Pancreas (tissue), 10 donors: Measurements from ENCODE around the gene TEX13B. TPM values are rescaled to one million over a fixed set of nuclear protein-coding genes. Genes with fewer than 3 reads are reported as not detected.

ENCODE experiments used
- ATAC-seq, 4 donors: fragments of 200-7000 bp; cut with Tn5 transposase; one replicate each; pipeline versions ENCODE4 v1.8.0 to v1.9.1; 2020; ENCODE audit warnings: mild to moderate bottlenecking in 4 of 4, moderate library complexity in 4 of 4
- DNase-seq, 6 donors: peaks; one replicate each; pipeline ENCODE4 v3.0.0-alpha.2; 2020
- FAIRE-seq: peaks from 2 replicates; lab custom pipeline; 2012; peaks lifted over from hg19 to GRCh38; lab: Jason Lieb, UNC
- H3K27ac ChIP-seq, 4 donors: fragments of 200-600 bp; sonication (generic); 1 replicate in 3 of 4; 2 replicates in 1 of 4; pipeline versions ENCODE4 v1.5.0 to v1.8.0; 2020
- H3K27me3 ChIP-seq, 4 donors: fragments of 200-600 bp; one replicate each; pipeline ENCODE4 v1.8.0; 2021
- H3K36me3 ChIP-seq, 3 donors: fragments of 200-600 bp; sonication (generic) in 1 of 3; one replicate each; pipeline versions ENCODE4 v1.5.0 to v1.8.0; 2020 to 2021
- H3K4me1 ChIP-seq, 3 donors: fragments of 200-600 bp; one replicate each; pipeline ENCODE4 v1.8.0; 2021
- H3K4me3 ChIP-seq, 4 donors: fragments of 200-600 bp; sonication (generic) in 2 of 4; one replicate each; pipeline versions ENCODE4 v1.5.0 to v1.8.0; 2020 to 2021
- H3K9me3 ChIP-seq, 4 donors: fragments of 200-600 bp; one replicate each; pipeline ENCODE4 v1.8.0; 2021
- CTCF ChIP-seq, 4 donors: fragments of 200-600 bp; sonication (generic) in 3 of 4; IDR thresholded peaks; one replicate each; pipeline versions ENCODE4 v1.5.0 to v1.8.0; 2021; ENCODE audit warnings: antibody characterized with exemption in 4 of 4
- WGBS, 2 donors: extraction: QIAGEN DNeasy Blood & Tissue Kit; methylation state at CpG; one replicate each; pipeline ENCODE4 v1.1.7; 2013; 5-methylcytosine and 5-hydroxymethylcytosine counted together
- intact Hi-C, 3 donors: fragments of 100-400 bp; cut with DNase I; formaldehyde crosslinking; loops; one replicate each; pipeline versions ENCODE4 v1.11.1 to v1.14.2; 2022
- polyA plus RNA-seq, 2 donors: library from polyadenylated mRNA; stranded (reverse); fragments of 200-250 nt; gene quantifications; one replicate each; pipeline ENCODE4 v1.2.3, GENCODE V29; 2013
- total RNA-seq, 6 donors: library from RNA; stranded (reverse); fragmentation: NEBNext Ultra II Directional in 4 of 6; extraction: Animal tissue kit (Norgen Biotek cat#: 25700) in 4 of 6; gene quantifications; one replicate each; pipeline versions ENCODE4 v1.2.1 to v1.2.4, GENCODE V29; 2021 to 2023
- donor health status: healthy with polysubstance abuse.
- donor health status: DM: no; HTN: no; CAD: no; lungs with moderate emphysema.
- donor health status: DM: no; HTN: no; CAD: no.
- donor health status: control.
- donor health status: control.
- donor health status: Bipolar disorder and iron deficiency.
- donor health status: DM: yes; HTN: yes; CAD: no.
- donor health status: DM: no; HTN: no; CAD: no.
- donor health status: DM: no; HTN: no; CAD: no.
- donor health status: DM: yes; HTN: yes; CAD: no.

The TEX13B gene
- total and polyA plus RNA-seq, 8 donors, result not detected

- 47 to 51% methylated on average over 7 of the region's 7 CpGs for WGBS, 2 donors
- Histone ChIP-seq H3K27ac (no peak overlapping the region), H3K27me3 (peaks cover 0 to 8% (median 0%) of the 10 kb centered on the region in 4 donors), H3K4me1 (no peaks in the 10 kb centered on the region), H3K4me3 (no peak overlapping the region), H3K9me3 (no peaks in the 10 kb centered on the region), H3K36me3 (no peaks in the 10 kb centered on the region)
- DNase-seq (no peak), ATAC-seq (no peak), FAIRE-seq (no peak)
- intact Hi-C loops, result no loop called here
- TF ChIP-seq CTCF (IDR thresholded peaks at IDR 0.05), result no peak
These were observed 47.0 kb downstream of the TEX13B start for GRCh38 chrX:107935200-107935599.

GRCh38 chrX:107934262-107934661 is 47.9 kb downstream of the TEX13B start:
- Histone ChIP-seq H3K9me3 (no peaks in the 10 kb centered on the region), H3K27ac (no peak overlapping the region), H3K4me3 (no peak overlapping the region), H3K4me1 (no peaks in the 10 kb centered on the region), H3K36me3 (no peaks in the 10 kb centered on the region), H3K27me3 (peaks cover 0 to 8% (median 0%) of the 10 kb centered on the region in 4 donors)
- ATAC-seq (no peak), DNase-seq (no peak), FAIRE-seq (no peak)
- intact Hi-C loops, result no loop called here
- no peak for TF ChIP-seq CTCF (IDR thresholded peaks at IDR 0.05)
- 53 to 96% methylated on average over 1 of the region's 1 CpG for WGBS, 2 donors

Other genes with a start within 250 kb of the TEX13B start
- gene TSC22D3, start 206.6 kb downstream of the TEX13B start, total RNA-seq, result 10 to 100 TPM; 12.8 to 86.6 (median 47.3) TPM
- 10 to 100 TPM; 38.8 to 61.5 TPM for gene TSC22D3, start 206.6 kb downstream of the TEX13B start, polyA plus RNA-seq
- under 1 TPM in 3 of 6 donors, not detected in 3; 0.19 to 0.38 (median 0.20) TPM for gene NCBP2L, start 204.6 kb downstream of the TEX13B start, total RNA-seq
- under 1 TPM; 0.11 to 0.28 TPM for gene NCBP2L, start 204.6 kb downstream of the TEX13B start, polyA plus RNA-seq
- gene MID2, start 156.5 kb downstream of the TEX13B start, total RNA-seq, result 10 to 100 TPM in 2 of 6 donors, 1 to 10 TPM in 4; 5.7 to 11.3 (median 8.8) TPM
- gene MID2, start 156.5 kb downstream of the TEX13B start, polyA plus RNA-seq, result 1 to 10 TPM; 1.6 to 1.9 TPM
- 1 to 10 TPM in 1 of 6 donors, under 1 TPM in 2, not detected in 3; 0.16 to 1.8 (median 0.23) TPM for gene VSIG1, start 62.7 kb upstream of the TEX13B start, total RNA-seq
- gene VSIG1, start 62.7 kb upstream of the TEX13B start, polyA plus RNA-seq, result under 1 TPM in 1 of 2 donors, not detected in 1; 0.05 TPM
- 10 to 100 TPM in 4 of 6 donors, 1 to 10 TPM in 2; 7.8 to 20.3 (median 12.9) TPM for gene PSMD10, start 109.2 kb upstream of the TEX13B start, total RNA-seq
- 10 to 100 TPM; 11.6 to 22.0 TPM for gene PSMD10, start 109.2 kb upstream of the TEX13B start, polyA plus RNA-seq
- gene ATG4A, start 109.4 kb upstream of the TEX13B start, total RNA-seq, result 10 to 100 TPM in 2 of 6 donors, 1 to 10 TPM in 4; 8.9 to 12.7 (median 9.8) TPM
- 10 to 100 TPM; 10.2 to 14.6 TPM for gene ATG4A, start 109.4 kb upstream of the TEX13B start, polyA plus RNA-seq